NCI-H82 (cell line): ENCODE data around the gene RERE.
"Not testable (repeated sequence)": the region's sequence is repeated elsewhere in the genome, so short reads cannot be mapped to it uniquely, and the experiment has no call there.

ENCODE experiments used
- DNase-seq: peaks from one replicate; lab custom pipeline; 2025; lab: John Stamatoyannopoulos, UW

RERE gene

DNA sequence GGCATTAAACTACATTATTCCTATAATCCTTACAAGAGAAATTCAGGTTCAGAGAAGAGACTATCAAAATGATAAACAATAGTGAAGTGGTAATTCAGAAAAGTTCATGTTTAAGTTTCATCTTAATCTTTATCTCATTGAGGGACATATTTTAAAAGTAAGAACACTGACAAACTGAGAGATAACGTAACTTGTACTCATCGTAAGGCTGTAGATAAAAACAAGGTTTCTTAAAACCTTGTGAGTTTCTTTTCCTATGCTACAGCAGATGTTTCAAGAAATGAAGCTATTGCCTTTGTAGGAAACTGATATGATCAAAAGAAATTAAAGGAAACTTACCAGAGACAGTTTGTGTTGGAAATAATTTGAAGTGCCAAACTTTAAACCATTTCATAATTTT lies 65.0 kb downstream of the RERE start:
- DNase-seq: no peak

DNA sequence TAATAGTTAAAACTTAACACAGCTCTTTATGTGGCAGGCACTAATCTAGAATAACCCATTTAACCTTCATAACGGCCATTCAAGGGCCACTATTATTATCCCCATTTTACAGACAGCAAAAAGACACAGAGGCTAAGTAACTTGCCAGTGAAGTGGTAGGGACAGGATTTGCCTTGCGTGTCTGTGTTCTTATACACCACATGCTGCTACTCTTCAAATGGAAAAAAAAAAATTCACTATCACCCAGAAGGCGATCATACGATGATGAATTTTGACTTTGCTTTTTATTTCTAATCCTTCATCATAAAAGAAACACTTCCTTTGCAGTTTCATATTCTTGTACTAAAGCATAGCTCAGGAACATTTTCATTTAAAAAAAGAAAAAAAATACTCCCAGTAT lies 65.5 kb downstream of the RERE start:
- DNase-seq: no peak

DNA sequence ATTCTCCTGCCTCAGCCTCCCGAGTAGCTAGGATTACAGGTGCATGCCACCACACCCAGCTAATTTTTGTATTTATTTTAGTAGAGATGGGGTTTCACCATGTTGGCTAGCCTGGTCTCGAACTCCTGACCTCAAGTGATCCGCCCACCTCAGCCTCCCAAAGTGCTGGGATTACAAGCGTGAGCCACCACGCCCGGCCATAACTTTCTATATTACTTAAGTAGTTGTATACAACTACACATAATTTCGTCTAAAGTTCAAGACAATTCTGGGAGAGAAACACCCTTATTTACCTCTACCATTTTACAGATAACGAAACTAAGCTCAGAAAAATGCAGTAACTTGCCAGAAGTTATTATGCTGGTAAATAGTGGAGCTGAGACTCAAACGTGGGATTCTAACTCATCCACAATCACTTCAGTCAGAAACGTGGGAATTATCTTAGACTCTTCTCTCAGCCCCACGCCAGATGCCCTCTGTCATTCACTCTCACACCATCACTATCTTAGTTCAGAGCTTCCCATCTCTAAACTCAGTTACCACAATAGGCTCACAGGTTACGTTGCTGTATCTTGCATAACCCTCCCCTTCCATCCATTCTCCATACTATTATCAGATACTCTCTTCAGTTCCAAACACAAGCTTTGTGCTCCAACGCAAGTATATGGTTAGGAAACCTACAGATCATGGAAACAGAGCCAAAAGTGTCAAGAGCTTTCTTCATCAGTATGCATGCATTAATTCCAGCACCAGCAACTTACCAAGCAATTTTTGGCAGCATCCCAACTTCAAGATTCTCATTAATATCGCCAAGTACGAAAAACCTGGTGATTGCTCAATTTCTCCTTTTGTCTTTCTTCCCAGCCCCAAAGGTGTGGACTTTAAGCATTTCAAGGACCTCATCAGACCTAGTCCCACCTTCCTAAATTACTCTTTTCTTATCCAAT lies 69.3 kb downstream of the RERE start:
- DNase-seq: no peak

DNA sequence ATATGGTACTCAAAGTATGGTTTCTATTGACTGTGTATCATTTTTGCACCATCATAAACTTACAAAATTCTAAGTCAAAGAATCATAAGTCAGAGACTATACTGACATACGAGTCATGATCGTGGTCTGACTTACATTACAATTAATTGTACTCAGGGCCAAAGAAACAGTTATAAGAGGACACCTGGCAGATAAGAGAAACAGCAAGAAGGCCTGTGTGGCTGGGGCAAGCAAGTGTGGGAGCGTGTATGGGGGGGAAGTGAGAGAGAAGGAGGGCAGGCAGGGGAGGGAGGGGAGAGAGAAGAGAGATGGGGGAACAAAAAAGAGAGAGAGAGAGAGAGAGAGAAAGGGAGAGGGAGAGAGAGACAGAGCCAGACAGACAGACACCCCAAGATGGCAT lies 70.9 kb downstream of the RERE start:
- no peak for DNase-seq

GRCh38 chr1:8745749-8746390 lies 71.6 kb downstream of the RERE start:
- no peak for DNase-seq

DNA sequence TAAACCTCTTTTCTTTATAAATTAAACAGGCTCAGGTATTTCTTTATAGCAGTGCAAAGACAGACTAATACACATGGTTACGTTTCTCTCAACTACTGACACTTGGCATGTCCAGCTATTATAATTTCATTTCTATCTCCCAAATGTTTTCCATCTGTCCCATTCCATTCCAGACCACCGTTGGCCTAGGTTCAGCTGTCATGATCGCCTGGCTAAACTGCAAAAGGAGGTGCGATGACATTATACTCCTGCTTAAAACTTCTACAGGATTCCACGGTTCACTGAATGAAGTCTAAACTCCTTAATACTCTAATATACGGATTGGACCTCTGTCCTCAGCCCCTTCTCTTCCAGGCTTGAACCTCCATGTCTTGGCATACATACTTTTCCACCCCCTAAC lies 72.1 kb downstream of the RERE start:
- no peak for DNase-seq

DNA sequence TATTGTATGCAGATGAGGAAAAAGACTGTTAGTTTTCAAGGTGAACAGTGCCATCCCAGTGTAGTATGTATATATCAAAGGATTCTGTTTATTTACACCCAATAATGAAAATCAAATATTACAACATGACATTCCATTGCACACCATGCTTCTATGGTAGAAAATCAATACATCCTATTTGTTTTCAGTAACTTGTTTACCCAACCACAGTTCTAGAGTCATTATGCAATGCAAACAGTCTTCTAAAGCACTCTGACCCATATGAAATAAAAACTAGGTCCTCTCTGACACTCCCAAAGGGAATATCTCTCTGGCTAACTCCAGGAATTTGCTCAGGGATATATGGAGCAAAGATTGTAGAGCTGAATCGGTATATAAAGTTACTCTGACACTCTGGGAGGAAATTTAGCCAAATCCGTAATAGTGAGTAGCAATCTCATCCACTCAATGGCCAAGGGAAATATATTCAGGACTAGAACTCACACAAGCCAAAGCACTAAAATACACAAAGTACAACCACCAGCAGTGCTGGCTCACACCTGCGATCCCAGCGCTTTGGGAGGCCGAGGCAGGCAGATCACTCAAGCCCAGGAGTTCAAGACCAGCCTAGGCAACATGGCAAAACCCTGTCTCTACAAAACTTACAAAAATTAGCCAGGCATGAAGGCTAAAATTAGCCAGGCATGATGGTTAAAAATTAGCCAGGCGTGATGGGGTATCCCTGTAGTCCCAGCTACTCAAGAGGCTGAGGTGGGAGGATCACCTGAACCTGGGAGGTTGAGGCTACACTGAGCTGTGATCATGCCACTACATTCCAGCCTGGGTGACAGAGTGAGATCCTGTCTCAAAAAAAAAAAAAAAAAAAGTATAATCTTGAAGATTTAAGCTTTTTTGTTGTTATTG lies 75.2 kb downstream of the RERE start:
- no peak for DNase-seq

DNA sequence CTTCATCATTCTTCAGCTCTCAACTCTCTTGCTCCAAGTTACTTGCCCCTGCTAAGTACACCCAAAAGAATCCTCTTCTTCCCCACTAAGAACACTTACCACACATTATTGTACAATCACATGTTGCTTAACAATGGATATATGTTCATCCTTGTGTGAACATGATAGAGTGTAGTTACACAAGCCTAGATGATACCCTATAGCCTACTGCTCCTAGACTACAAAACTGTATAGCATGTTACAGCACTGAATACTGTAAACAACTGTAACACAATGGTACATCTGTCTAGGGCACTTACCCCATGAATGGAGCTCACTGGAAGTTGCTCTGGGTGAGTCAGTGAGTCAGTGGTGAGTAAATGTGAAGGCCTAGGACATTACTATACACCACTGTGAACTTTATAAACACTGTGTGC lies 77.4 kb downstream of the RERE start:
- DNase-seq: no peak

DNA sequence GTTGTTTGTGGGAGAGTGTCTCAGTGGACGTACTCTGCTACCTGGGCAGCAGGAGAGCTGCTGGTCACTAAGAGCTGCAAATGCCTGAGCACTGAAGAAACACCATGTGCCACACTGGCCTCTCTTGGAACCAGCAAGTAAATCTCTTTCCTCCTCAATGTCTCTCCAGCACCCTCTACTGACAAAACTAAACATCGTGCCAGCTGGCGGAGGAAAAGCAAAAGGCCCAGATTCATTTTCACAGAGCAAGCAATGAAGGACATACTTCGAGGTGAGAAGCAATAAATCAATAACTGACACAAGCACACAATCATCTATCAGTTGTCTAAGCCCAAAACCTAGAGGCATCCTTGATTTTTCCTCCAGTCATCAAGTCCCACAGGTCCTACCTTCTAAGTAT lies 78.1 kb downstream of the RERE start:
- peak; percentile 35 for DNase-seq

GRCh38 chr1:8736927-8737326 lies 80.5 kb downstream of the RERE start:
- no peak for DNase-seq

DNA sequence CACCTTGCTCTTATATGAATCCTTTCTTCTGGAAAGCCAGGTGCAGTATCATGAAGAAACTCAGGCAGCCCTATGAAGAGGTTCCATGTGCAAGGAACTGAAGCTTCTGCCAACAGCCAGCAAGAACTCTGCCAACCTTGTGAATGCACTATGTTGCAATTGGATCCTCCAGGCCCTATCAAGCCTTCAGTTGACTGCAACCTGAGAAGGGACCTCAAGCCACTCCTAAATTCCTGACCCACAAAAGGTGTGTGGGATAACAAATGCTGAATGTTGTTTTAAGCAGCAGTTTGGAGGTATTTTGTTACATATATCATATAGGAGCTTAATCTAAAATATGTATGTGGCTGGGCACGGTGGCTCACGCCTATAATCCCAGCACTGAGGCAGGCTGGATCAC lies 84.0 kb downstream of the RERE start:
- DNase-seq: no peak

DNA sequence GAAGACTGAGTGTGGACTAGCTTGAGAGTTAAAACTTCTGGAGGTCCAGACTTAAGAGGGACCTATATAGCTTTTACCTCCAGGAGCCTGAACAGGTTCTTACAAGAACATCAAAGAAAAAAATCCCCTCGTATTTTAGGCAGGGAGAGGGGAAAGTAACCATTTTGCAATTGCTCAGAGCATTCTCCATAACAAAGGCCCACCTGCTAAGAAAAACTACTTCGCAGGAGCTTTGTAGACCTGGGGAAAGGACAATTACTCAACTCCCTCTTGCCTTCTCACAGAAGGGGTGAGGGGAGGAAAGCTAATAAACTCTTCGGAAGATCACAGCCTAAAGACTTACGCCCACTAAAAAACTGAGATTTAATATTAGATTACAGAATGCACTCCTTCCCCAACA lies 86.3 kb downstream of the RERE start:
- DNase-seq: no peak

- DNase-seq: no peak
Observed at GRCh38 chr1:8728464-8728863, 89.0 kb downstream of the RERE start.

DNA sequence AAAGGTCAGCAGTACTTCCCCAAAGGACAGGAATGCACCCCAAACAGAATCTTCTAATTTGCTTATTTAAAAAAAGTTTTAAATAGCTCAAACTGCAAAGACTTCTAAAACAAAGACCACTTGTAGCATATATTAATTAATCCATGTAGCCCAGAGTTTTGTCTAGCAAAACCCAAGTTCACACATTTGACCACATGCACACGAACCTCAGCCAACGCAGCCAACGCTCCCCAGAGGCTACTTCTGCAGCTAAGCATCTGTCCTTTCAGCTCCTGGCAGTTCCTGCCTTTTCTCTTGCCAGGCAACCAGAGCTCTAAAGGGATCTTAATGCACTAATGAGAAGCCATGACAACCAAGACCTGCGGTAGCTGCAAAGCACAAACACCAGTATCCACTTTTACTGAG lies 89.6 kb downstream of the RERE start:
- DNase-seq: peak; percentile 82

DNA sequence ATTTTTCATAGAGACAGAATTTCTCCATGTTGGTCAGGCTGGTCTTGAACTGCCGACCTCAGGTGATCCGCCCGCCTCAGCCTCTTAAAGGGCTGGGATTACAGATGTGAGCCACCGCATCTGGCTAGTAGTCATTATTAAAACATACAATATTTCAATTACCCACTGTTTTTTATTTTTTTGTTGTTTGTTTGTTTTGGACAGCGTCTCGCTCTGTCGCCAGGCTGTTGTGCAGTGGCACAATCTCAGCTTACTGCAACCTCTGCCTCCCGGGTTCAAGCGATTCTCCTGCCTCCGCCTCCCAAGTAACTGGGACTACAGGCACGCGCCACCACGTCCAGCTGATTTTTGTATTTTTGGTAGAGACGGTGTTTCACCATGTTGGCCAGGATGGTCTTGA lies 90.1 kb downstream of the RERE start:
- DNase-seq: not testable (repeated sequence)

GRCh38 chr1:8726801-8727186 lies 90.6 kb downstream of the RERE start:
- DNase-seq: peak; percentile 65

DNA sequence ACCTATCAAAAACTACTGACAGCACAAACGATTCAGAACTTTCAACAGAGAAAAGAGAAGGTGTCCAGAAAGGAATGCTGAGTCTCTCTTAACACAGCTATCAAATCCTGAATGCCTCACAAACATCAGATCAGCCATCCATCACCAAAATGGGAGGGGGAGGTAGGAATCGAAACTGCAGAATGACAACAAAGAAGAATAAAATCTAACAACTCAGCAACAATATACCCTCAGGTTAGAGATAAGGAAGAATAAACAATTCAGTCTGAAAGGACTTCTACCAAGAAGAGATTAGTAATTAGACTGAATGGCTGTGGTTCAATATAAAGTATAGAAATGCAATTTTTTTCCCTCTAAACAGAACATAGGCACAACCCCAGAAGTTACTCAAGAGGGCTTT lies 94.4 kb downstream of the RERE start:
- no peak for DNase-seq

GRCh38 chr1:8722366-8722765 lies 95.1 kb downstream of the RERE start:
- no peak for DNase-seq

GRCh38 chr1:8721679-8722324 lies 95.6 kb downstream of the RERE start:
- no peak for DNase-seq

- DNase-seq: no peak
Observed at GRCh38 chr1:8720347-8720746, 97.1 kb downstream of the RERE start.

DNA sequence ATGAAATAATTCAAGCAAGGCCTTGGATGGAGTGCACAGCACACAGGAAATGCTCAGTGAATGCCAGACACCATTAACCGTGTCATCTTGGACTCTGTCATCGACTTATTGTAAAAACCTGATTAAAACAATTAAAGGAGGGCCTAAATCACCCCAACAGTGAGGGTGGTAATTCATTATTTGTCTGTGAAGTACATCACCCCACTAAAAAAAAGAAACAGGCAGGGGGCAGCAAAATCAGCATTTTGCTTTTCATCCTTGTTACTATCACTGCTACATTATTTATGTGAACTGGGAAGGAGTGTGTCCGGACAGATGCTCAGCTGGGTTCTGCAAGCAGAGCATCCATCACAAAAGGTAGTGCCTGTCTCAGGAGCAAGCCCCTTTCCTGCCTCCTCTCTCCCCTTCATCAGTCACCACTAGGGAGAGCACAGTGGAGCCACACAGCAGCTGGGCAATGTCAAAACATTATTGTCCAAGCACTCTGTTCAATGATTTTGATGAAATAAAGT lies 98.5 kb downstream of the RERE start:
- DNase-seq: peak; percentile 42

GRCh38 chr1:8717148-8717547 lies 100.3 kb downstream of the RERE start:
- DNase-seq: no peak
